H54 (cell line): ENCODE measurements around the gene ZBED1.
"Not testable (repeated sequence)": the region's sequence is repeated elsewhere in the genome, so short reads cannot be mapped to it uniquely, and the experiment has no call there.

Experiments used
- DNase-seq: peaks from one replicate; pipeline ENCODE4 v3.0.0; 2011; ENCODE audit warnings: low spot score, mixed read lengths; ENCODE audit not compliant: insufficient read length
- FAIRE-seq: peaks from 3 replicates; lab custom pipeline; 2011; peaks lifted over from hg19 to GRCh38; lab: Jason Lieb, UNC
- POLR2A ChIP-seq: IDR thresholded peaks from 2 replicates; pipeline ENCODE4 v1.6.1; 2011; ENCODE audit warnings: low read depth, mild to moderate bottlenecking, low read length

Gene ZBED1

DNA sequence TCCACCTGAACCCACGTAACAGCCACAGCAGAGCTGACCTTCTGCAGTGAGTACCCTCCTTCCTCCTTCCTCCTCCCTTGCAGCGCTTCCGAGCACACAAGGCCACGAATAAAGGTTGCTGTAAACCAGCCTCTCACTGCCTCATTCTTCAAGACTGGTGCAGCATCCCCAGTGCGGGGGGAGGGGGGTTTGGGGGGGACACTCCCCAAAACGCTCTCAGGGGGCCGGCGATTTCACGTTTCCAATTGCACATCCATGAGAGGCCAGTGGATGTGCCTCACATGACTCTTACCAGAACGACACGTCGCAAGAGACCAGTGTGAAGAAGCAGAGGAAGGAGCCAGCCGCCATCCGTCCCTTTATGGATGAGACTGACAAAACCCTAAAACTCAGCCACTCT is 5.2 kb downstream of the ZBED1 start:
- TF ChIP-seq POLR2A, result no peak
- DNase-seq (no peak), FAIRE-seq (no peak)

DNA sequence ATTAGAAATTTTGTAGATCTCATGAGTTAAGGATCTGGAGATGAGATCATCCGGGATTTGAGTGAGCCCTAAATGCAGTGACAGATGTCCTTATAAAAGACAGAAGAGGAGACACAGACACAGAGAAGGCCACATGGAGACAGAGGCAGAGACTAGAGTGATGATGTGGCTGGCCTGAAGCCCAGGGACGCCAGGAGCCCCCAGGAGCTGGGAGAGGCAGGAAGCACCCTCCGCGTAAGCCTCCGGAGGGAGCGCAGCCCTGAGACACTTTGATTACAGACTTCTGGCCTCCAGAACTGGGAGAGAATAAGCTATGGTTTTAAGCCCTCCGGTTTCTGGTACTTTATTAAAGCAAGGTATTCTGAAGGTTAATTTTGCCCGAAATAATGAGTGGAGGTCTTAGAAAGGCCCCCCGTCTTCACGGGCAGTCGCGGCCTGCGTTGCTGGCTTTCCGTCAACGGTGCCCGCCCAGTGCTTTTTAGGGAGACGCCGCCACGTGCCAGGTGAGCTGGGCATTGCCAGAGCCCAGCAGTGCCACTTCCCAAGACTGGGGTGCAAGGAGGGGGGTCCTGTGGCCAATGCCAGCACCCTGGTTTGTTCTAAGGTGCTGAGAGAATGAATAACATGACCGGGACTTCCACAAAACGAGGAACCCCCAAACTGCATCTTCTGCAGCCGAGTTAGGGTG is 8.1 kb downstream of the ZBED1 start:
- no peak for TF ChIP-seq POLR2A
- no peak for FAIRE-seq
- no peak for DNase-seq

DNA sequence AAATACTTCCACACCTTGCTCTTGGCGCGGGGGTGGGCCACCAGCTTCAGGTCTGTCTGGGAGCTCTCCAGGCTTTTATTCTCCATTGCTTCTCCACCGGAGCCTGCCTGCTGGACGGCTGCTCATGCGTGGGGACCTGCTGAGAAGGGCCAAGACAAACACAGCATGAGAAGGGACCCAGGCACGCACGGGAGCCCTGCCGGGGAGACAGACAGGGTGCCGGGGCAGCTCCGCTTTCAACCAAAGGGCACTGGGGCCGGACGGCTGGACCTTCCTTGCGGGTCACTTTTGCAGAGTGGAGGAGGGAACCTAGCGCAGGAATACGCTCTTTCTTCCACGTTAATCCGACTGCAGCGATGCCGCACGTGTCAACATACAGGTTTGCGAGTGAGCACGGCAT is 10.1 kb downstream of the ZBED1 start:
- DNase-seq (no peak), FAIRE-seq (no peak)
- no peak for TF ChIP-seq POLR2A

DNA sequence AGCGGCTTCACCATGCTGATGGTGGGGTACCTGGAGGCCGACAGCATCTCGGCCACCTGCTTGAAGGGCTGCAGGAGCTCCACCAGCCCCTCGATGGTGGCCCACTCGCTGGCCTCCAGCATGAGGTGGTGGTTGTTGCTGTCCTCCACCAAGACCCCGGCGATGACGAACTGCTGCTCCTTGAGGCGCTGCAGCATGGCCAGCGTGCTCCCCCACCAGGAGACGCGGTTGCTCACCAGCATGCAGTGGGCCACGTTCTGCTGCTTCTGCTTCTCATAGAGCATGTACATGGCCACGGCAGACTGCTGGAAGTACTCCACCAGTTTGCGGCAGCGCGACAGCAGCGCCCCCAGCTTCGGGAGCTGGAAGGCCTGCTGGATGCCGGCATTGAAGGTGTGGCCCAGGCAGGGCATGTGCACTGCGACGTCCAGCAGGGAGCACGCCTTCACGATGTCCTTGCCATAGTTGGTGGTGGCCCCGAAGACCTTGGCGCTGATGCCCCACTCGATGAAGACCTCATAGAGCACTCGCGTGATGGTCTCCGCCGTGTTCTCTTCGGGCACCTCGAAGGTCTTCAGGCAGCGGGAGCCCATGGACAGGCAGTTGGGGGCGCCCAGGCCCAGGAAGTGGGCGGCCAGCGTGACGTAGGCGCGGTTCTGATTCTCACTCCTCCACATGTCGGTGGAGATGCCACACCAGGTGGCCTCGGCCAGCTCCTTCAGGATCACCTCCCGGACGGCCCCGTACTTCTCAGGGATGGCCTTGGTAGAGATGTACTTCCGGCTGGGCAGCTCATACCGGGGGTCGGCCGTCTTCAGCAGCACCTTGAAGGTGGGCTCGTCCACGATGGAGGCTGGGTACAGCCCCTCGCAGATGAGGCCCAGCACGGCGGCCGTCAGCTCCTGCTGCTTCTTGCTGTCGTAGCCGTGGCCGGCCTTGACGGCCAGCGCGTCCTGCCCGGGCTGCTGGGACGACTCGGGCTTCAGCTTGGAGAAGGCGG is 11.0 kb downstream of the ZBED1 start:
- TF ChIP-seq POLR2A, result no peak
- DNase-seq (no peak), FAIRE-seq (no peak)

DNA sequence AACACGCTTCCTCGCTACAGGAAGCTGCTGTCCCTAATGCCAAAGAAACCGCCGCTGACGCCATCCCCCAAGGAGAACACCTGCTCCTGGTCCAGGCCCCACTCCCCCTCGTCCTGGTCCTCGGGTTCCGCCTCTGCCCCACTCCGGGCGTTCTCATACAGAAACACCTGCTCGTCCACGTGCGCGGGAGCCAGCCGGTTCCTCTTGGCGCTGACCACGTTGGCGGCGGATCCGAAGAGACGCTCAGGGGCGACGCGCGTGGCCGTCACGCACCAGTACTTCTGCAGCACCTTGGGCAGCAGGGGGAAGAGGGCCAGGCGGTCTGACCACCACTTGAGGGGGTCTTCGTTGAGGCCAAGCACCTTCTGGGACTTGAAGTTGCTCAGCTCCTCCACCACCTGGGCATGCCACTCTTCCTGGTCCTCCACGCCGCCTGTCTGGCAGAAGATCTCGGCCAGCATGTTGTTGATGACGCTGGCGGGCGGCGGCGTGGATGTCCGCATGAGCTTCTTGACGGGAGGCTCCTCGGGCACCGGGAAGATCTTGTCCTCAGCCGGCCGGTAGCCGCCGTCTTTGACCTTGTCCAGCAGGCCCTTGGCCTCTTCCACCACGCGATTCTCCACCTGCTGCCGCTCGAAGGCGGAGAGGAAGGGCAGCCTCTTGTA is 12.0 kb downstream of the ZBED1 start:
- FAIRE-seq (no peak), DNase-seq (no peak)
- no peak for TF ChIP-seq POLR2A

DNA sequence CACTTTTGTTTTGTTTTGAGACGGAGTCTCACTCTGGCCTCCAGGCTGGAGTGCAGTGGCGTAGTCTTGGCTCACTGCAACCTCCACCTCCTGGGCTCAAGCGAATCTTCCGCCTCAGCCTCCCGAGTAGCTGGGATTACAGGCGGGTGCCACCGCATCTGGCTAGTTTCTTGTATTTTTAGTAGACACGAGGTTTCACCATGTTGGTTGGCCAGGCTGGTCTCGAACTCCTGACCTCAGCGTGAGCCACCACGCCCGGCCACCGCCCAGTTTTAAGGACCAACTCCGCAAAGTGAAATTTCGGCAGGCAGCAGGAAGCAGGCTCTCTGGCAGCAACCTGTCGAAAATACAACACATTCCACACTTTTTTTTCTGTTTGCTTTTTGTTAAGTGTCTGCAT is 13.4 kb downstream of the ZBED1 start:
- no peak for TF ChIP-seq POLR2A
- DNase-seq, result no peak
- FAIRE-seq, result no peak

DNA sequence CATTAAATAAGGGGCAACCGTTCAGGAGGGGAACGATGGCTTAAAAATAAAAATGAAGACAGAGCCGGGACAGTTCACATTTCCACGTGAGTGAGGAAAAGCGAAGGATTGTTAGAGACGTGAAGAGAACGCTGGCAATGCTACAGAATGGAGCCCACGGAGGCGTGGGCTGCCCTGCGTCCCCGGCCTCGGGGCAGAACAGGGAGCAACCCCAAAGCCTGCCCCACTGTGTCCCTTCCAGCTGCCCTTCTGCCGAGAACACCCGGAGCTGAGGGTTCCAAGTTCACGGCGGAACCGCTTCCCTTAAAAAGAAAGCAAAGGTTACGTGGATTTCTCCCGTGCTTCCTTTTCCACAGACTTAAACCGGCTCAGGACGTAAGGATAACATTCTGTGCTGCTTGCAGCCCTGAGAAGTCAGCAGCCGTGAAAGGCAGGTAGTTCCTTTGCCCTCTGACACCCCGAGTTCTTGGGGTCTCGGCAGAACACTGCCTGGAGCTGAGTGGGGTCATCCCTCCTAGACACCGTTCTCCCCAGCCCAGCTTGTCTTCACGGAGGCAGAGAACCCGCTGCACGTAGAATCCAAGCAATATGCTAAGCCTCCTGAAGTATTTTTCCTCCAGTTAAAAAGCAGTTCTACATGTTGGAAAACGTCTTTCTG is 14.2 kb downstream of the ZBED1 start:
- no peak for TF ChIP-seq POLR2A
- DNase-seq (no peak), FAIRE-seq (no peak)

DNA sequence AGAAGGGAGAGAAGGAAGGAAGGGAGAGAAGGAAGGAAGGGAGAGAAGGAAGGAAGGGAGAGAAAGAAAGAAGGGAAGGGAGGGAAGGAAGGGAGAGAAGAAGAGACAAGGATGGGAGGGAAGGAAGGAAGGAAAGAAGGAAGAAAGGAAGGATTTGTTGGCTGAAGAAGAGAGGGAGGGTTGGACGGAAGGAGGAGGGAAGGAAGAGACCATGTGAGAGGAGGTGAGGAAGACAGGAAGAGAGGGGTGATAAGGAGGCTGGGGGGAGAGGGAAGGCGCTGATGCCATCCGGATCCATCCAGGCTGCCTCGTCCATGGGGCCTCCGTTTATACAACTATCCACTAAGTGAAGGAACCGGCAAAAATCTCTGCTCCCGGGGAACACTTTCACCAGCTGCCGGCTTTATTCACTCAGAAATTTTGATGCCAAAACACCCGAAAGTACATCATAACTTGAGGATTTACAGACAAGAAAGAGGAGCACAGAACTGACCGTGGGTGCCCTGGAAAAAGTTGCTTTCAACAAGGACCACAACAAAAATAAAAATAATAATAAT is 14.9 kb downstream of the ZBED1 start:
- DNase-seq, result no peak
- no peak for FAIRE-seq
- no peak for TF ChIP-seq POLR2A

DNA sequence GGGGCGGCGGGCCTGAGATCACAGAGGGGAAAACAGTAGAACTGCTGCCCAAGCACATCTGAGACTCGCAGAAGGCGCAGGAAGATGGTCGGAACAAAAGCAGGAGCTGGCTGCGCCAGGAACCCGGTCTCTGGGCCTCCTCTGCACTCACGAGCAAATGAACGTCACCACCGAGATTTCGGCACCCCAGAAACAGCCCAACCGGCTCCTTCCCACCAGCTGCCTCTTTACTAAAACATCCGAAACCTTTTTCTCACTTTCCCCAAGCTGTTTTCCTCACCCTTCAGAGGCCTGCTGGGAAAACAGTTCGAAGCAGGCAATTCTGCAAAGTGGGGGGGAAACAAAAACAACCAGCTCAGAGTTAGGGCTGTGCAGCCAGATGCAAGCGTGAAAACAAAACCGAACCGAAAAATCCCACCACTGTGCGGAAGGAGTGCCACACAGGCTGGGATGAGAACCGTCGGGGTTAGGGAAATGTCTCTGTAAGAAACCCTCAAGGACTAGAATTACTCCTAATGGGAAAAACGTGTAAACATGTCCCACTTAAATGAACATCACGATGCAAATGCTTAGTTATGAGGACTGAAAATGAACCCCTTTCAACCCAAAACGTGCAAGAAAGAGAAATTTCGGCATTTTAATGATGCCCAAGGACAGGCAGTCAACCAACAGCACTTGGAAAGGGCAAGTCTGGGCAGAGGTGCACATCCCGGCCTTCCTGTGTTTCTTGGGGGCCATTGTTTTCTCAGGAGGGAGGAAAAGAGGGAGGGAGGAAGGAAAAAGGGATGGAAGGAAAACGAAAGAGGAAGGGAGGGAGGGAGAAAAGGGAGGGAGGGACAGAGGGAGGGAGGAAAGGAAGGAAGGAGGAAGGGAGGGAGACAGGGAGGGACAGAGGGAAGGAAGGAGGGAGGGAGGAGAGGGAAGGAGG is 15.8 kb downstream of the ZBED1 start:
- FAIRE-seq, result no peak
- DNase-seq, result no peak
- no peak for TF ChIP-seq POLR2A

DNA sequence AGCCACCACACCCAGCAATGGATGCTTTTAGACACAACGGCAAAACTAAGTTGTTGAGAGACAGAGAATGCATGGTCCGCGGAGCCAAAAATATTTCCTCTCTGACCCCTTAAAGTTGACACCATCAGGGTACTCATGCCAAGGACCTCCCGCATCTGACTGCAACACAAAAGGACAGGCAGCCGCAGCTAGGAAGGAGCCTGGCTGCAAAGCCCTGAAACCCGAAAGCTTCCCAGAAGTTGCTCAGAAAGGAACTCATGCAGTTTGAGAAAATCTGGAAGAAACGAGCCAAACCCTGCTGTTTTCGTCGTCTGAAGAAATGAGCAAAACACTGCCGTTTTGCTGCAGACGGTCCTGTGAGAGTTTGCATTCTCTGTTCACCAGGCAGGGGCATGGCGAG is 16.5 kb downstream of the ZBED1 start:
- no peak for DNase-seq
- no peak for FAIRE-seq
- TF ChIP-seq POLR2A, result no peak

DNA sequence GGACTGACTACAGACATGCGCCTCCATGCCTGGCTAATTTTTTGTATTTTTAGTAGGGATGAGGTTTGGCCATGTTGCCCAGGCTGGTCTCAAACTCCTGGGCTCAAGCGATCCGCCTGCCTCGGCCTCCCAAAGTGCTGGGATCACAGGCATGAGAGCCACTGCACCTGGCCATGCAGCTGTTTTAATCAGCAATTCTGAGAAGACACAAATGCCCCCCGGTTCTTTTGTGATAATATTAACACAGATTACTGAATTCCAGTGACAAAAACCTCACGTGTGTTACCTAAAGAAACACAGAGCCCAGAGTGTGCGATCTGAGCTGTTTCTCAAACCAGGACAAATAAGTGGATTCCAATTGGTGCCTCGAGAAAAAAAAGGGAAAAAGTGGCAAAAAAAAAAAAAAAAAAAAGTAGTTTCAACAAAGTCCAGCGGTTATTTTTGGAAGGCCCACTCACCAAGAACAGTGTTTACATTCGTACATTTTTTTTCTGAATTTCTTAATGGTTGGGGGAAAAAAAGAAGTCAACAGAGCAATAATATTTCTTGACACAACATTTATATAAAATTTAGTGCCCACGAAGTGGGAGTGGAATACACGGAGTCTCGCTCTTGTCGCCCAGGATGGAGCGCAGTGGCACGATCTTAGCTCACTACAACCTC is 17.2 kb downstream of the ZBED1 start:
- TF ChIP-seq POLR2A, result no peak
- FAIRE-seq (no peak), DNase-seq (no peak)

DNA sequence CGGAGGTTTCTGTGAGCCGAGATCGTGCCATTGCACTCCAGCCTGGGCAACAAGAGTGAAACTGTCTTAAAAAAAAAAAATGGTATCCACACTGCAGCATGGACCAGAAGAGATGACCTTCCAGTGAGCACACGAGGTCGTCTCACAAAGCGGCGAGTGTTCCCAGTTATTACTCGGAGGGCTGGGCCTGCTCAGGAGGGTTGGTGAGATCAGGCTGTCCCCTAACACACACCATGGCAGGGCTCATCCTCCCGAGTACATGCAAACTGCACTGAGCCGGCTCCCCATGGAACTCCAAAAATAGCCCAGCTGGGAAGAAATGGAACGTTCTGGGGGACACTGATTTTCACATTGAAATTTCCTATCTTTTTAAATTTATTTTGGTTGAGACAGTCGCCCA is 19.2 kb downstream of the ZBED1 start:
- FAIRE-seq, DNase-seq: not testable (repeated sequence)

DNA sequence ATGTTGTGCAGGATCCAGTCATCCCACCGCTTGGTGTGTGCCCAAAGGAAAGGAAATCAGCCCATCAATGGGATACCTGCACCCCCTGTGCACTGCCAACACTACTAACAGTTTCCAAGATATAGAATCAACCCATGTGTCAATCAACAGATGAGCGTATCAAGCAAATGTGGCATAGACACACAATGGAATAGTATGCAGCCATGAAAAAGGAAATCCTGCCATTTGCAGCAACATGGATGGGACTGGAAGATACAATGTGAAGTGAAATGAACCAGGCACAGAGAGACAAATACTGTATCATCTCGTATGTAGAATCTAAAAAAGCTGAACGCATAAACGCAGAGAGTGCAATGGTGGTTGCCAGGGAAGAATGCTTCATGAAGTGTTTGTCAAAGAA is 20.8 kb downstream of the ZBED1 start:
- FAIRE-seq, DNase-seq: not testable (repeated sequence)
